Panc1 (cell line): ENCODE data around the gene HPGDS. TPM values are rescaled to one million over a fixed set of nuclear protein-coding genes. Genes with fewer than 3 reads are reported as not detected.

Experiments used
- ATAC-seq: fragments of 200-7000 bp; cut with Tn5 transposase; 2 replicates; pipeline ENCODE4 v1.9.1; 2020; ENCODE audit warnings: mild to moderate bottlenecking, moderate library complexity
- BruUV-seq: library from RNA; stranded (reverse); fragments of 400-500 nt; replicated peaks from 2 replicates; lab custom pipeline; 2021; lab: Mats Ljungman, UMichigan
- CTCF ChIA-PET: fragments of 300-600 bp; sonication (Branson Sonifier 250); formaldehyde crosslinking; loops from one replicate; lab custom pipeline; 2022; ENCODE audit warnings: antibody characterized with exemption; lab: Charles Lee
- POLR2A ChIA-PET: fragments of 300-600 bp; sonication (Branson Sonifier 250); formaldehyde crosslinking; loops from one replicate; lab custom pipeline; 2022; ENCODE audit warnings: antibody characterized with exemption; lab: Charles Lee
- DNase-seq: peaks from one replicate; pipeline ENCODE4 v3.0.0-alpha.2; 2010; ENCODE audit warnings: low read depth, low spot score
- H3K27ac ChIP-seq: 2 replicates; pipeline ENCODE4 v1.5.1; 2011; ENCODE audit warnings: mild to moderate bottlenecking, low read length, inconsistent platforms
- H3K27me3 ChIP-seq: fragments of 200-500 bp; sonication (Bioruptor generic); 2 replicates; pipeline ENCODE4 v1.6.0; 2014; ENCODE audit warnings: low read length, inconsistent platforms; ENCODE audit not compliant: control insufficient read depth, insufficient read depth
- H3K36me3 ChIP-seq: fragments of 200-500 bp; sonication (Bioruptor generic); 2 replicates; pipeline ENCODE4 v1.5.1; 2014; ENCODE audit warnings: inconsistent platforms, mild to moderate bottlenecking, low read length, moderate library complexity; ENCODE audit not compliant: control insufficient read depth, insufficient read depth
- H3K4me1 ChIP-seq: 2 replicates; pipeline ENCODE4 v1.5.1; 2011; ENCODE audit warnings: inconsistent platforms, mild to moderate bottlenecking, low read length, moderate library complexity; ENCODE audit not compliant: control insufficient read depth, insufficient read depth
- H3K4me3 ChIP-seq, 2 experiments: 2 replicates each; pipeline ENCODE4 v1.5.1; 2011 to 2012; ENCODE audit warnings: low read depth in 2 of 2, low read length in 2 of 2, mild to moderate bottlenecking in 2 of 2, inconsistent platforms in 1 of 2, moderate library complexity in 1 of 2
- H3K9me3 ChIP-seq: fragments of 200-500 bp; sonication (Bioruptor generic); 2 replicates; pipeline ENCODE4 v1.5.1; 2014; ENCODE audit warnings: low read depth, mild to moderate bottlenecking, inconsistent platforms, low read length, moderate library complexity; ENCODE audit not compliant: control insufficient read depth, insufficient read depth
- CTCF ChIP-seq: fragments of 450-650 bp; IDR thresholded peaks from 2 replicates; pipeline ENCODE4 v1.5.1; 2017; ENCODE audit warnings: mild to moderate bottlenecking
- POLR2AphosphoS5 ChIP-seq: IDR thresholded peaks from 2 replicates; pipeline ENCODE4 v1.6.1; 2012; ENCODE audit warnings: mild to moderate bottlenecking, low read depth, low read length, moderate library complexity
- REST ChIP-seq, 2 experiments: IDR thresholded peaks; 2 replicates each; pipeline ENCODE4 v1.6.1; 2011 to 2012; ENCODE audit warnings: low read depth in 2 of 2, control low read depth in 1 of 2, low read length in 1 of 2, mild to moderate bottlenecking in 1 of 2, moderate library complexity in 1 of 2; ENCODE audit not compliant: insufficient read depth in 1 of 2
- SIN3A ChIP-seq: IDR thresholded peaks from 2 replicates; pipeline ENCODE4 v1.6.1; 2012; ENCODE audit warnings: low read depth, mild to moderate bottlenecking, low read length, moderate library complexity, borderline replicate concordance; ENCODE audit not compliant: insufficient read depth
- TCF7L2 ChIP-seq: IDR thresholded peaks from 2 replicates; pipeline ENCODE4 v1.6.1; 2011; ENCODE audit warnings: mild to moderate bottlenecking, low read depth, low read length, inconsistent platforms
- in situ Hi-C: cut with HindIII; loops from 2 replicates; pipeline ENCODE4 v1.10.0; 2016; ENCODE audit warnings: low sequenced_read_pairs, low pct_unique_long_range_greater_than_20kb
- intact Hi-C: fragments of 100-400 bp; cut with micrococcal nuclease; formaldehyde crosslinking; loops from one replicate; pipeline ENCODE4 v1.10.0; 2022; ENCODE audit not compliant: unreplicated experiment
- total RNA-seq: library from RNA; stranded (reverse); gene quantifications from one replicate; pipeline ENCODE4 v1.2.1, GENCODE V29; 2021; ENCODE audit not compliant: unreplicated experiment

Gene HPGDS
- total RNA-seq, 1 experiment from 2014 or later = not detected

GRCh38 chr4:94352996-94353395 lies 10.4 kb upstream of the HPGDS start:
- Histone ChIP-seq H3K27ac (no peak overlapping the region), H3K4me1 (no peaks in the 10 kb centered on the region), H3K4me3 (no peak overlapping the region), H3K9me3 (no peaks in the 10 kb centered on the region), H3K36me3 (no peaks in the 10 kb centered on the region), H3K27me3 (no peaks in the 10 kb centered on the region; the same call in 1 of the 2 replicates)
- intact Hi-C loops (no loop called here), in situ Hi-C loops (no loop called here)
- DNase-seq (no peak), ATAC-seq (no peak)
- TF ChIP-seq REST (IDR thresholded peaks at IDR 0.05; ENCODE audit: insufficient read depth in 1 of 2, low read depth in 2 of 2, low read length in 1 of 2) = no peak
- BruUV-seq = no TSS peak
- ChIA-PET POLR2A (no interaction called here), CTCF (no interaction called here)

- intact Hi-C loops (no loop called here), in situ Hi-C loops (no loop called here)
- no peak for TF ChIP-seq TCF7L2
- ChIA-PET CTCF (no interaction called here), POLR2A (no interaction called here)
- H3K9me3 ChIP-seq = no peaks in the 10 kb centered on the region
- no TSS peak for BruUV-seq
- H3K4me1 ChIP-seq = no peaks in the 10 kb centered on the region
- H3K36me3 ChIP-seq = no peaks in the 10 kb centered on the region
- no peak overlapping the region for H3K4me3 ChIP-seq
- ATAC-seq (no peak), DNase-seq (no peak)
- no peak overlapping the region for H3K27ac ChIP-seq
- H3K27me3 ChIP-seq = no peaks in the 10 kb centered on the region; the same call in 1 of the 2 replicates
These were observed 9.5 kb upstream of the HPGDS start for GRCh38 chr4:94352163-94352562.

GRCh38 chr4:94351319-94351718 lies 8.7 kb upstream of the HPGDS start:
- Histone ChIP-seq H3K4me3 (no peak overlapping the region), H3K4me1 (no peaks in the 10 kb centered on the region), H3K27ac (no peak overlapping the region), H3K27me3 (no peaks in the 10 kb centered on the region; the same call in 1 of the 2 replicates), H3K9me3 (no peaks in the 10 kb centered on the region), H3K36me3 (no peaks in the 10 kb centered on the region)
- no peak for ATAC-seq
- no TSS peak for BruUV-seq
- in situ Hi-C loops = no loop called here
- intact Hi-C loops = no loop called here
- ChIA-PET POLR2A (no interaction called here), CTCF (no interaction called here)
- TF ChIP-seq TCF7L2 (no peak), CTCF (no peak), POLR2AphosphoS5 (no peak), REST (IDR thresholded peaks at IDR 0.05; ENCODE audit: insufficient read depth in 1 of 2, low read depth in 2 of 2, low read length in 1 of 2) (no peak), SIN3A (no peak)
- DNase-seq = no peak
